Activated naive CD4-positive, alpha-beta T cell treated with anti-CD3 and anti-CD28 coated beads, Interleukin-2, amount 10 ng/mL, durations not matched to agents 7 days and 5 days (primary cell): ENCODE data around the gene ACTL6B.

ENCODE experiments used
- CTCF ChIA-PET: fragments of 350-600 bp; sonication (Branson Sonifier 250); formaldehyde crosslinking; loops from one replicate; lab custom pipeline; 2021; ENCODE audit warnings: antibody characterized with exemption; lab: Charles Lee
- DNase-seq: peaks from one replicate; pipeline ENCODE4 v3.0.0-alpha.2; 2020
- H3K27ac Mint-ChIP-seq: one replicate; pipeline ENCODE4 v1.8.0; 2021; ENCODE audit warnings: mild to moderate bottlenecking, moderate library complexity, mixed read lengths
- H3K27me3 Mint-ChIP-seq: one replicate; pipeline ENCODE4 v1.8.0; 2021; ENCODE audit warnings: mild to moderate bottlenecking, mixed read lengths
- H3K36me3 Mint-ChIP-seq: one replicate; pipeline ENCODE4 v1.8.0; 2021; ENCODE audit warnings: mixed read lengths
- H3K4me1 Mint-ChIP-seq: one replicate; pipeline ENCODE4 v1.8.0; 2021; ENCODE audit warnings: mixed read lengths
- H3K4me3 Mint-ChIP-seq: one replicate; pipeline ENCODE4 v1.8.0; 2021; ENCODE audit warnings: mild to moderate bottlenecking, moderate library complexity, mixed read lengths
- H3K9me3 Mint-ChIP-seq: one replicate; pipeline ENCODE4 v1.8.0; 2021; ENCODE audit warnings: mixed read lengths

ACTL6B gene

DNA sequence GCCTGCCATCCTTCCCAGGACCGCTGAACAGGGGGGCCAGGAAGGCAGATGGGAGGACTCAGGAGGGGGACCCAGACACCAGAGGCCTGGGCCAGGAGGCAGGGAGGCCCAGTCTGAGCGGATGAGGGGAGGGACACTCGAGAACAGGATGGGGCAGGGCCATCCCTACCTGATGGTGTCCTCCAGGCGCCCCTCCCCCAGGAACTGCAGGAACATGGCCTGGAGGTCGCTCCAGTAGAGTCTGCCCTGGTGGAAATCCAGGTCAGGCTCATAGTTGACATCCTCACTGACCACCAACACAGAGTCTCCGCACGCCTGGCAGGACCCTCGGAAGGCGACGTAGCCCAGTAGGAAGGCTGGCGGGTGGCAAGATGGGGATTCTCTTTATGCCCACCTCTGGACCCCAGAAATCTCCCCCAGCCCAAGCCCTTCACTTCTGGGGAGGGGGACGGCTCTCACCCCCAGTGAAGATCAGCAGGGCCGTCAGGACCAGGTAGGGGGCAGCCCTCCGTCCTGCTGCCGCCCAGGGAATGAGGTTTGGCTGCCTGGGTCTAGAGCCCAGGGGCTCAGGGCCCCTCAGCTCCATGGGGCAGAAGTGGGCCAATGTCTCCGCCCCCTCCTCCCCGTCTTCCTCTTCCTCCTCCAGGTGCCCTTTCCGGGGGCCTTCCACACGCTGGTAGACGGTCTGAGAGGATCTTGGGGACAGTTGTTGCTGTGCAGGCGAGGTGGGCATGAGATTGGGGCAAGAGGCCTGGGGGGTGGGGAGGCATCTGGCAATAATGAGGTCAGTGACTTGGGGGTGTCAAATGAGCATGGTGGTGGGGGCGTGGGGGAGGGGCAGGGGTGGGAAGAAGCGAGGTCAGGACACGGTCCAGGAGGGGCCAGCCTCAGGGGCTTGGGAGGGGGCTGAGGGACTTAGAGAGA lies 15.5 kb downstream of the ACTL6B start:
- DNase-seq = no peak
- H3K36me3 Mint-ChIP-seq = no peaks in the 10 kb centered on the region
- H3K4me1 Mint-ChIP-seq = no peaks in the 10 kb centered on the region
- H3K27me3 Mint-ChIP-seq = peaks cover 24% of the 10 kb centered on the region
- no peaks in the 10 kb centered on the region for H3K9me3 Mint-ChIP-seq
- no peak overlapping the region for H3K4me3 Mint-ChIP-seq
- CTCF ChIA-PET = no interaction called here
- H3K27ac Mint-ChIP-seq = no peak overlapping the region

DNA sequence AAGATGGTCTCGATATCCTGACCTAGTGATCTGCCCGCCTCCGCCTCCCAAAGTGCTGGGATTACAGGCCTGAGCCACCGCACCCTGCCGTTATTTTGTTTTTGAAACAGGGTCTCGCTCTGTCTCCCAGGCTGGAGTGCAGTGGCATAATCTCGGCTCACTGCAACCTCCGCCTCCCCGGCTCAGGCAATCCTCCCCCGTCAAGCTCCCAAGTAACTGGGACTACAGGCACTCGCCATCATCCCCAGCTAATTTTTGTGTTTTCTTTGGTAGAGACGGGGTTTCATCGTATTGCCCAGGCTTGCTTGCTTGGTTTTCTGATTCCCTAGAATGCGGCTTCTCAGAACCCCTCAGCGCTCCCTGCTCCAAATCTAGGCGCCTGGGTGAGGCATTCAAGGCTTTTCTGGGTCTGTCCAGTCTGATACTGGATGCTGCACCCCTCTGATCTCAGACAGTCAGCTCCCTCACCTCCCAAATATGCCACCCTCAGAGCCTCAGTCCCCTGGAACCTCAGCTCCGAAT lies 16.2 kb downstream of the ACTL6B start:
- CTCF ChIA-PET = interaction anchor here (0.7 to 2.2 kb wide), 3 partner anchors 30 to 212 kb away, joined by 3 to 7 read pairs (median 3); no protein-coding TSS in a partner anchor
- no peak for DNase-seq
- no peak overlapping the region for H3K4me3 Mint-ChIP-seq

DNA sequence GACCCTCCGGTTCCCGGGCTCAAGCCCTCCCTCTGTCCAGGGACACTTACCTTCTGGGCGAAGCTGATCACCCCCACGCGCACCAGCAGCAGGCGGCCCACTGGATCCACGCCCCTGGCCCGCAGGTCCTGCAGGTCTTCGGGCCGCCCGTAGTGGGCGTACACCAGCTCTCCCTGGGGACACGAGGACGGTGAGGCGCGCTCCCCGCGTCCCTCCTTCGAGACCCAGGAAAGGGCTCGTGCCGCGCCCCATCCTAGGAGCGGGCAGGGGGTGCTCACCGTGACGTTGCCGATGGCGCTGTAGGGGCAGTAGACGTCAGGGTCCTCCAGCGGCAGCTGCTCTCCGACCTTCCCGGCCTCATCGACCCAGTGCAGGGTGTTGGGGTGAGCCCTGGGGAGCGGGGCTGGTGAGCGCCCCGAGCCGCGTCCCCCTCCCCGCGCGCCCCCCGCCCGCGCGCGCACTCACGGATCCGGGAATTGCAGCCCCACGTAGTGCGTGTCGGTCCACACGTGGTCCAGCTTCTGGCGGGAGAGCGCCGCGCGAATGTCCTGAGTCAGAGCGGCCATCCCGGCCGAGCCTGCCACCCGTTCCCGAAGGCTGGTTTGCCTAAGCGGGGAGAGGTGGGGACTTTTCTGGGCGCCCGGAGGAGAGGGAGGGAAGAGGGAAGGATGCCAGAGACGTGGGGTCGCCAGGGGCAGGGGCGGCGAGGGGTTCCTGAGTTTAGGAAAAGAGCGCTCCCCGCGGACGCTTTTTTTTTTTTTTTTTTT lies 23.1 kb downstream of the ACTL6B start:
- Mint-ChIP-seq H3K9me3 (no peaks in the 10 kb centered on the region), H3K36me3 (peaks cover 2% of the 10 kb centered on the region), H3K27me3 (peaks cover 55% of the 10 kb centered on the region), H3K27ac (peak overlapping the region; percentile 70), H3K4me1 (peaks cover 52% of the 10 kb centered on the region), H3K4me3 (peak overlapping the region; percentile 79)
- peak; percentile 78 for DNase-seq
- CTCF ChIA-PET = interaction anchor here (0.9 to 2.7 kb wide), 11 partner anchors 9 to 73 kb away, joined by 3 to 12 read pairs (median 5); partner anchors contain the start of genes MOSPD3 and POP7

More for the DNA sequence above, 16.2 kb downstream of the ACTL6B start:
- no peak overlapping the region for H3K27ac Mint-ChIP-seq
- H3K9me3 Mint-ChIP-seq = no peaks in the 10 kb centered on the region
- H3K27me3 Mint-ChIP-seq = peaks cover 23% of the 10 kb centered on the region
- no peaks in the 10 kb centered on the region for H3K36me3 Mint-ChIP-seq
- no peaks in the 10 kb centered on the region for H3K4me1 Mint-ChIP-seq

DNA sequence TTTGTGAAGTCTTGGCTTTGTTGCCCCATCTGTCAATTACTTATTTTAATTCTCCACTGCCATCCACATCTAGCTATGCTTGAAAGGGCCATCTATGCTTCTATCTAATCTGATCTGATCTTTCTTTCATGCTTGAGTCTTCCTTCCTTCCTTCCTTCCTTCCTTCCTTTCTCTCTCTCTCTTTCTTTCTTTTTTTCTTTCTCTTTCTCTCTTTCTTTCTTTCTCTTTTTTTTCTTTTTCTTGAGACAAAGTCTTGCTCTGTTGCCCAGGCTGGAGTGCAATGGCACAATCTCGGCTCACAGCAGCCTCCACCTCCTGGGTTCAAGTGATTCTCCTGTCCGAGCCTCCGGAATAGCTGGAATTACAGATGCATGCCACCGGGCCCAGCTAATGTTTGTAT lies 26.2 kb downstream of the ACTL6B start:
- Mint-ChIP-seq H3K27ac (no peak overlapping the region), H3K27me3 (peaks cover 45% of the 10 kb centered on the region), H3K9me3 (no peaks in the 10 kb centered on the region), H3K4me1 (peaks cover 79% of the 10 kb centered on the region), H3K36me3 (peaks cover 5% of the 10 kb centered on the region), H3K4me3 (no peak overlapping the region)
- DNase-seq = no peak
- CTCF ChIA-PET = interaction anchor here (1.2 to 2.9 kb wide), 7 partner anchors 9 to 62 kb away, joined by 3 to 17 read pairs (median 4); no protein-coding TSS in a partner anchor

DNA sequence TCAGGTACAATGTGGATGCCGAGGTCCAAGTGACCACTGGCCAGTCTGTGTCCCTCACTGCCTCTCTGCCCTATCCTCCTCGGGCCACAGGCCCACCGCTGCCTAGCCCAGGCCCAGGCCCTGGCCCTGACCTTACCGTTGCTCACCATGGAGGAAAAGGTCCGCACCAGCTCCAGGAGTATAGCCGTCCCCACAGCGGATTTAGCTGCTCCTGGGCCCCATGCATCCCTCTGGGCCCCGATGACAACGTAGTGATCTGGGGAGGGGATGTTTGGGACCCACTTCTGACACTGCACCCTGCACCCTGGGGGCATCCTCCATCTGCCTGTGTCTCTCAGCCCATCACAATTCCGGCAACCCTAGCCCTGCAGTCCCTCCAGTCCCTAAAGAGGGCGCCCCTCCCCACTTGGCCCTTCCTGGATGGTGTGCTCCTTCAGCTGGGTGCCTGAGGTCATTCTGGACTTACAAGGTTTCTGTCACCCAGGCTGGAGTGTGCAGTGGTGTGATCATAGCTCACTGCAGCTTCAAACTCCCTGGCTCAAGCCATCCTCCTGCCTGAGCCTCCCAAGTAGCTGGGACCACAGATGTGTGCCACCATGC lies 27.0 kb downstream of the ACTL6B start:
- CTCF ChIA-PET = interaction anchor here (1.2 to 2.9 kb wide), 8 partner anchors 9 to 62 kb away, joined by 3 to 17 read pairs (median 4); no protein-coding TSS in a partner anchor
- Mint-ChIP-seq H3K27me3 (peaks cover 37% of the 10 kb centered on the region), H3K9me3 (no peaks in the 10 kb centered on the region), H3K36me3 (peaks cover 6% of the 10 kb centered on the region), H3K4me1 (peaks cover 83% of the 10 kb centered on the region), H3K27ac (no peak overlapping the region), H3K4me3 (peak overlapping the region; percentile 40)
- DNase-seq = peak; percentile 44

DNA sequence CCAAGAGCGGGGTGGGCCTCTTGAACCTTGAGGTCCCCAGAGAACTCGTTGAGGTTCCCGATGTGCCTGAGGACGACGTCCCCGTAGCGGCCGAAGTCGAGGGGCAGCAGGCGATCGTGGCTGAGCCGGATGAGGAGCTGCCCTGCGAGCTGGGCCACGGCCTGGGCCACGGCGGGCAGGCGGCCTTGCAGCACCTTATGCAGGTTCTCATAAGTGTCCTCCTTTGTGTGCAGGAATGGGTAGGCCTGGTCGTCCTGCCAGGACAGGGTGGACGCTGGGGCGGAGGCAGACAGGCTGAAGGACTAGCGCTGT lies 29.1 kb downstream of the ACTL6B start:
- H3K4me3 Mint-ChIP-seq = peak overlapping the region; percentile 79
- H3K27me3 Mint-ChIP-seq = peaks cover 16% of the 10 kb centered on the region
- peaks cover 12% of the 10 kb centered on the region for H3K36me3 Mint-ChIP-seq
- CTCF ChIA-PET = interaction anchor here (1.1 to 1.2 kb wide), 2 partner anchors 15 to 78 kb away, joined by 3 to 6 read pairs; partner anchors contain the start of genes MOSPD3 and POP7
- no peaks in the 10 kb centered on the region for H3K9me3 Mint-ChIP-seq
- peaks cover 83% of the 10 kb centered on the region for H3K4me1 Mint-ChIP-seq
- DNase-seq = no peak
- H3K27ac Mint-ChIP-seq = peak overlapping the region; percentile 83

DNA sequence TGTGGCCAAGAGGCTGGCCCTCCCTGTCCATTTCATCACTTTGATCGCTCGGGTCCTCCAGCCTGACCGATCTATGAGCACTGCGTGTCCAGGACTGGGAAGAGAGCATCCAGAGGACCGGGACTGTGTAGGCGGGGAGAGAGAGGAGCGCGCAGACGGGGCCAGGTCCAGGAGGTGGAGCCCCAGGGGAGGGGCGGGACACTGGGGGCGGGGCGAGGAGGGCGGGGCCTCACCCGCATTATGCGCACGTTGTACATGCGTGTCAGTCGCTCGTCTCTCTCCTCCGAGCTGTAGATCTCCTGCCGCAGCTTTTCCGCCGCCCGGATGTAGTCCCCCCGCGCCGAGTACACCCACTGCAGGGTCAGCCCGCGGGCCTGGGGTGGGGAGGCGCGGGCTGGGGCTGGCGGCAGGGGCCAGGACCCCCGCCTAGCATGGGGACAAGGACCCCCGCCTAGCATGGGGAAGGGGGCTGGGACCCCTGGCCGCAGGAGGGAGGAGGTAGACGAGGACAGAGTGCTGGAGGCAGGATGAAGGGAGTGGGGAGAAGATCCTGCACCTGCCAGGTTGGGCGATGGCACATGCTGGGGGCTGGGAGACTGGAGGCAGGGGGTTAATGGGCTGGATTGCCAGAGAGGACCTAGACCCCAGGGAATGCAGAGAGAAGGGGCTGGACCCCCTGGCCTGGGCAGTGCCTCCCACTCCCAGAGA lies 29.6 kb downstream of the ACTL6B start:
- CTCF ChIA-PET = interaction anchor here (0.7 to 1.2 kb wide), 3 partner anchors 14 to 79 kb away, joined by 3 to 6 read pairs (median 3); partner anchors contain the start of genes MOSPD3 and POP7
- peaks cover 11% of the 10 kb centered on the region for H3K27me3 Mint-ChIP-seq
- peak overlapping the region; percentile 79 for H3K4me3 Mint-ChIP-seq
- H3K4me1 Mint-ChIP-seq = peaks cover 83% of the 10 kb centered on the region
- peaks cover 16% of the 10 kb centered on the region for H3K36me3 Mint-ChIP-seq
- DNase-seq = peak; percentile 95
- H3K9me3 Mint-ChIP-seq = no peaks in the 10 kb centered on the region
- peak overlapping the region; percentile 83 for H3K27ac Mint-ChIP-seq

DNA sequence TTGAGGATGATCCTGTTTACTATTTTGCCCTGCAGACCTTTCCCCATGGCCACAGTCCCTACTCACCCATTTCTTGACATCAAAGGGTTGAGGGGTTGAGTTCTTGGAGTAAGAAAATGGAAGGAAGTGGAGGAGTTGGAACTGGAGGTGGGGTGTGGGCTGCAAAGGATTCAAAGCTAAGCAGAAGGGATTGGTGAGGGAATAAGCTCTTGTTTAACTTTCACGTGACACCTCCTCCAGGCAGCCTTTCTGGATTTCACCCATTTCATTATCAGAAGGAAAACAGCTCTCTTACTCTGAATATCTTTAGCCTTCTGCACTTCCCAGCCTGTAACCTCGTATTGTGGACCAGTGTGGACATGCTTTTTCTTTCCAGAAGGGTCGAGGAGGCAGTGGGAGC lies 30.2 kb downstream of the ACTL6B start:
- Mint-ChIP-seq H3K27me3 (peaks cover 9% of the 10 kb centered on the region), H3K4me3 (peak overlapping the region; percentile 79), H3K9me3 (no peaks in the 10 kb centered on the region), H3K4me1 (peaks cover 84% of the 10 kb centered on the region), H3K27ac (peak overlapping the region; percentile 85), H3K36me3 (peaks cover 19% of the 10 kb centered on the region)
- DNase-seq = no peak
- CTCF ChIA-PET = interaction anchor here (0.7 to 1.2 kb wide), 3 partner anchors 14 to 79 kb away, joined by 3 to 6 read pairs (median 3); partner anchors contain the start of genes MOSPD3 and POP7

DNA sequence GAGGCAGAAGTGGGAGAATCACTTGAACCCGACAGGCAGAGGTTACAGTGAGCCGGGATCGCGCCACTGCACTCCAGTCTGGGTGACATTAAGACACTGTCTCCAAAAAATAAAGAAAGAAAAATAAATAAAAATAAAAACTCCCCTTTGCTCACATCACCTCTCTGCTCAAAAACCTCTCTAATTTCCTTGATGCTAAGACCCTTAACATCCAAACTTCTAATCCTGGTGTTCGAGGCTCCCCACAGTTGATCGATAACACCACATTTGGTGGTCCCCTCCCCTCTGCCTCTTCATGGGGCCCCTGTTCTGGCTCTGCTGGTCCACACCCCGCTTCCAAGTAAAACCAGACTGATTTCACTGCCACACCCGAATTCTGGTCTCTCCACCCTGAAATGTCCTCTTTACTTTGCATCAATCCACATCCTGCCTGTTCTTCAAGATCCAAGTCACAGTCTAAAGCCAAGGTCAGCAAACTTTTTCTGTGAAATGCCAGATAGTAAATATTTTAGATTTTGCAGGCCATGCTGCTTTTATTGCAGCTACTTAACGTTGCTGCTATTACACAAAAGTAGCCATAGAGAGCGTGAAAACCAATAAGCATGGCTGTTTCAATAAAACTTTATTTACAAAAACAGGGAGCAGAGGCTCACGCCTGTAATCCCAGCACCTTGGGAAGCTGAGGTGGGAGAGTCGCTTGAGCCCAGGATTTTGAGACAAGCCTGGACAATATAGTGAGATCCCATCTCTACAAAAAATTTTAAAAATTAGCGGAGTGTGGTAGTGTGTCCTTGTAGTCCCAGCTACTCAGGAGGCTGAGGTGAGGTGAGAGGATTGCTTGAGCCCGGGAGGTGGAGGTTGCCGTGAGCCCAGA lies 32.1 kb downstream of the ACTL6B start:
- peak; percentile 40 for DNase-seq
- Mint-ChIP-seq H3K9me3 (no peaks in the 10 kb centered on the region), H3K4me3 (peak overlapping the region; percentile 6), H3K27ac (peak overlapping the region; percentile 85), H3K36me3 (peaks cover 20% of the 10 kb centered on the region), H3K27me3 (peaks cover 2% of the 10 kb centered on the region), H3K4me1 (peaks cover 72% of the 10 kb centered on the region)
- CTCF ChIA-PET = interaction anchor here (0.7 to 1.8 kb wide), 3 partner anchors 10 to 57 kb away, joined by 3 to 4 read pairs (median 3); no protein-coding TSS in a partner anchor

DNA sequence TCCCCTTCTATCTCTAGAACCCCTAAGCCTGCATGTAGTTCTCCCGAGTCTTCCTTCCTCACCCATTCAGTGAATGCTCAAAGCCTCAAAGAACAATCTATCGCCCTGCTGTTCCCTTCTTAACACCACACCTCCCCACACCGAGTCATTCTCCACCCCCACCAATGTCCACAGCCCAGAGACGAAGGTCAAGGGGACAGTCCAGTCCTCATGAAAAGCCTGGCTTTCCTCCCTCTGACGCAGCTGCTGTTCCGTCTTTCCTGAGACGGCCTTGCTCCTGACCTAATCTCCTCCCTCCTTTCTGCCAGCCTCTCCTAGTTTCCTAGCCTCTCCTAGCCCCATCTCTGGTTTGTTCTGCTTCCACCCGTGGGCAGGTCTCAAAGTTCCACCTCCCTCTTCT lies 34.7 kb downstream of the ACTL6B start:
- no peak for DNase-seq
- peaks cover 19% of the 10 kb centered on the region for H3K36me3 Mint-ChIP-seq
- H3K4me1 Mint-ChIP-seq = peaks cover 51% of the 10 kb centered on the region
- no peaks in the 10 kb centered on the region for H3K27me3 Mint-ChIP-seq
- no peaks in the 10 kb centered on the region for H3K9me3 Mint-ChIP-seq
- CTCF ChIA-PET = interaction anchor here (2.1 kb wide), 1 partner anchor 8 kb away, joined by 4 read pairs; no protein-coding TSS in a partner anchor
- no peak overlapping the region for H3K4me3 Mint-ChIP-seq
- H3K27ac Mint-ChIP-seq = no peak overlapping the region

DNA sequence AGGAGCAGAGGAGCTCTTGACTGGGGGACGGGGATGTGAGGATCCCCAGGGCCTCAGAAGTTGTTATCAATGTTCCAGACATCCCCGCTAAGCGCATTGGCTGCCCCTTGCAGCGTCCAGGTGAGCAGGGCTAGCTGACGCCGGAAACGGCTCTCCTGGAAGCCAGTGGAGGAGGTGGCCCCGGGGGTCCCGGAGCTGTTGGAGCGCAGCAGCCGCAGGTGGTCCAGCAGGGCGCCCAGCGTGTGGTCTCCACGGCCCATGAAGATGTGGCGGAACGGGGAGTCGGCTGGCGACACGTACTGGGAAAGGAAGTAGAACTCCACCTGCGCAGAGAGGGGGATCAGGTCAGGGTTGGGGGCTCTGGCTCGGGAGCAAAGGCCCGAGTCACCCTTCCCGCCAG lies 35.4 kb downstream of the ACTL6B start:
- no peak overlapping the region for H3K27ac Mint-ChIP-seq
- H3K36me3 Mint-ChIP-seq = peaks cover 26% of the 10 kb centered on the region
- H3K4me3 Mint-ChIP-seq = no peak overlapping the region
- H3K4me1 Mint-ChIP-seq = peaks cover 45% of the 10 kb centered on the region
- H3K9me3 Mint-ChIP-seq = no peaks in the 10 kb centered on the region
- CTCF ChIA-PET = interaction anchor here (0.7 to 2.1 kb wide), 2 partner anchors 9 to 12 kb away, joined by 3 to 4 read pairs; no protein-coding TSS in a partner anchor
- DNase-seq = no peak
- no peaks in the 10 kb centered on the region for H3K27me3 Mint-ChIP-seq

DNA sequence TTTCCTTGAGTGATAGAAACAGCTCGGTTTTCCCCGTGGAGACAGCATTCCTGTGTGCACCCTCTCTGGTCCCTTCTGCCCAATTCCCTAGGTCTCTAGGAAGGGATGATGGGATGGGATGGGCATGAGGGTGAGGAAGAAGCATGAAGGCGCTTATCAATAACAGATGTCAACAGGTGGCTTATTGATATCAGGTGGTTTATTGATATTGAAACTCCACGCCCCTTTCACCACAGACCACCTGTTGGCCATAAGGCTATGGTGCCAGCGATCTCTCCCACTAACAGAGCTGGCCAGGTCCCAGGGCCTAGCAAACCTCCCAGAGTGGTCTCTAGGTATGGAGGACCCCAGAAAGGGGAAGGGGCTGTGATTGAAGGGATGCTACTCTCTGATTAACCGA lies 36.0 kb downstream of the ACTL6B start:
- DNase-seq = no peak
- no peak overlapping the region for H3K27ac Mint-ChIP-seq
- peaks cover 28% of the 10 kb centered on the region for H3K36me3 Mint-ChIP-seq
- H3K4me1 Mint-ChIP-seq = peaks cover 41% of the 10 kb centered on the region
- CTCF ChIA-PET = interaction anchor here (2.1 kb wide), 1 partner anchor 10 kb away, joined by 4 read pairs; no protein-coding TSS in a partner anchor
- H3K27me3 Mint-ChIP-seq = no peaks in the 10 kb centered on the region
- no peak overlapping the region for H3K4me3 Mint-ChIP-seq
- no peaks in the 10 kb centered on the region for H3K9me3 Mint-ChIP-seq
